GM12878 (cell line): ENCODE results near the gene KIF2A.

Source experiments
- ASH2L ChIP-seq: fragments of 300-600, 200-600 bp; sonication (generic); IDR thresholded peaks from 2 replicates; pipeline ENCODE4 v1.6.1; 2017; ENCODE audit warnings: low read depth, mild to moderate bottlenecking, borderline replicate concordance
- BRCA1 ChIP-seq: IDR thresholded peaks from 2 replicates; pipeline ENCODE4 v1.6.1; 2011; ENCODE audit warnings: low read depth, low read length, improper control_type of control experiment
- EP300 ChIP-seq, 2 experiments: fragments of 150-350 bp in 1 of 2; IDR thresholded peaks; 2 replicates each; pipeline ENCODE4 v1.6.1; 2011 to 2012; ENCODE audit warnings: low read depth in 2 of 2, low read length in 2 of 2, borderline replicate concordance in 1 of 2, improper control_type of control experiment in 1 of 2, inconsistent platforms in 1 of 2; ENCODE audit not compliant: control insufficient read depth in 1 of 2
- PAX8 ChIP-seq: fragments of 450-650 bp; IDR thresholded peaks from 2 replicates; pipeline ENCODE4 v1.6.1; 2017; ENCODE audit warnings: mild to moderate bottlenecking, moderate library complexity
- SMAD5 ChIP-seq: IDR thresholded peaks from 2 replicates; pipeline ENCODE4 v1.6.1; 2016; ENCODE audit warnings: antibody characterized with exemption, low read depth
- ZZZ3 ChIP-seq: IDR thresholded peaks from 2 replicates; pipeline ENCODE4 v1.6.1; 2011; ENCODE audit warnings: low read depth; ENCODE audit not compliant: control insufficient read depth, insufficient read length
- TF ChIP-seq, protein P1 (sequence below), 3 experiments: IDR thresholded peaks in 2 of 3; conservative IDR thresholded peaks in 1 of 3; 2 replicates each; pipeline ENCODE4 v1.5.1; 2011; ENCODE audit warnings: low read depth in 3 of 3, low read length in 3 of 3, mild to moderate bottlenecking in 3 of 3, control low read depth in 2 of 3, moderate library complexity in 2 of 3, inconsistent platforms in 1 of 3, mixed read lengths in 1 of 3; ENCODE audit not compliant: control insufficient read depth in 2 of 3, insufficient read depth in 1 of 3; ENCODE audit errors: extremely low read depth in 1 of 3
- TF ChIP-seq, protein P2 (sequence below): fragments of 450-650 bp; IDR thresholded peaks from 2 replicates; pipeline ENCODE4 v1.6.1; 2017; ENCODE audit warnings: mild to moderate bottlenecking
- TF ChIP-seq, protein P3 (sequence below): IDR thresholded peaks from 2 replicates; pipeline ENCODE4 v1.6.1; 2011; ENCODE audit warnings: low read depth, low read length, improper control_type of control experiment, borderline replicate concordance
- TF ChIP-seq, protein P4 (sequence below): IDR thresholded peaks from 2 replicates; pipeline ENCODE4 v1.6.1; 2012; ENCODE audit warnings: mild to moderate bottlenecking, low read depth, low read length

DNA sequence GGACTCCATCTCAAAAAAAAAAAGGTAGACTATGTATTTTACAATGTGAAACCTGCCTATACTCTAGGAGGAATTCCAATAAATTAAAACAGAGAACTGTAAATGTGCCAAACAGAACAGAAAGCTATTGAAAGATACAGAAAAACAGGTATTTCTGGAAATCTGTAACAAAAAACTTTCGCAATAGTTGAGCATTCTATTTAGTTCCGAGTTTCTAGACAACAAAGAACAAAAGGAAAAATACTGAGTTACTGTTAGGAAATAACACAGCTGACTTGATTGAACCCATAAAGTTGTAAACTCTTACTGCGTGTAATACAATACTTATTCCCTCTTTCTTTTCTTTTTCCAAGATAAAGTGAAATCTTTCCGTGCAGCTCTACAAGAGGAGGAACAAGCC, 79.1 kb downstream of the KIF2A start:
- TF ChIP-seq, protein P1, sequence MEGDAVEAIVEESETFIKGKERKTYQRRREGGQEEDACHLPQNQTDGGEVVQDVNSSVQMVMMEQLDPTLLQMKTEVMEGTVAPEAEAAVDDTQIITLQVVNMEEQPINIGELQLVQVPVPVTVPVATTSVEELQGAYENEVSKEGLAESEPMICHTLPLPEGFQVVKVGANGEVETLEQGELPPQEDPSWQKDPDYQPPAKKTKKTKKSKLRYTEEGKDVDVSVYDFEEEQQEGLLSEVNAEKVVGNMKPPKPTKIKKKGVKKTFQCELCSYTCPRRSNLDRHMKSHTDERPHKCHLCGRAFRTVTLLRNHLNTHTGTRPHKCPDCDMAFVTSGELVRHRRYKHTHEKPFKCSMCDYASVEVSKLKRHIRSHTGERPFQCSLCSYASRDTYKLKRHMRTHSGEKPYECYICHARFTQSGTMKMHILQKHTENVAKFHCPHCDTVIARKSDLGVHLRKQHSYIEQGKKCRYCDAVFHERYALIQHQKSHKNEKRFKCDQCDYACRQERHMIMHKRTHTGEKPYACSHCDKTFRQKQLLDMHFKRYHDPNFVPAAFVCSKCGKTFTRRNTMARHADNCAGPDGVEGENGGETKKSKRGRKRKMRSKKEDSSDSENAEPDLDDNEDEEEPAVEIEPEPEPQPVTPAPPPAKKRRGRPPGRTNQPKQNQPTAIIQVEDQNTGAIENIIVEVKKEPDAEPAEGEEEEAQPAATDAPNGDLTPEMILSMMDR (IDR thresholded peaks at IDR 0.05 in 2 of 3, conservative IDR thresholded peaks at IDR 0.05 in 1 of 3; ENCODE audit: control insufficient read depth in 2 of 3, extremely low read depth in 1 of 3, insufficient read depth in 1 of 3, low read depth in 3 of 3, low read length in 3 of 3) = no peak
- no peak for TF ChIP-seq ASH2L
- TF ChIP-seq EP300 (IDR thresholded peaks at IDR 0.05; ENCODE audit: borderline replicate concordance in 1 of 2, control insufficient read depth in 1 of 2, low read depth in 2 of 2, low read length in 2 of 2) = no peak
- no peak for TF ChIP-seq SMAD5
- TF ChIP-seq PAX8 = no peak
- TF ChIP-seq, protein P2, sequence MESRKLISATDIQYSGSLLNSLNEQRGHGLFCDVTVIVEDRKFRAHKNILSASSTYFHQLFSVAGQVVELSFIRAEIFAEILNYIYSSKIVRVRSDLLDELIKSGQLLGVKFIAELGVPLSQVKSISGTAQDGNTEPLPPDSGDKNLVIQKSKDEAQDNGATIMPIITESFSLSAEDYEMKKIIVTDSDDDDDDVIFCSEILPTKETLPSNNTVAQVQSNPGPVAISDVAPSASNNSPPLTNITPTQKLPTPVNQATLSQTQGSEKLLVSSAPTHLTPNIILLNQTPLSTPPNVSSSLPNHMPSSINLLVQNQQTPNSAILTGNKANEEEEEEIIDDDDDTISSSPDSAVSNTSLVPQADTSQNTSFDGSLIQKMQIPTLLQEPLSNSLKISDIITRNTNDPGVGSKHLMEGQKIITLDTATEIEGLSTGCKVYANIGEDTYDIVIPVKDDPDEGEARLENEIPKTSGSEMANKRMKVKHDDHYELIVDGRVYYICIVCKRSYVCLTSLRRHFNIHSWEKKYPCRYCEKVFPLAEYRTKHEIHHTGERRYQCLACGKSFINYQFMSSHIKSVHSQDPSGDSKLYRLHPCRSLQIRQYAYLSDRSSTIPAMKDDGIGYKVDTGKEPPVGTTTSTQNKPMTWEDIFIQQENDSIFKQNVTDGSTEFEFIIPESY = no peak
- TF ChIP-seq ZZZ3 = no peak
- no peak for TF ChIP-seq BRCA1
- TF ChIP-seq, protein P3, sequence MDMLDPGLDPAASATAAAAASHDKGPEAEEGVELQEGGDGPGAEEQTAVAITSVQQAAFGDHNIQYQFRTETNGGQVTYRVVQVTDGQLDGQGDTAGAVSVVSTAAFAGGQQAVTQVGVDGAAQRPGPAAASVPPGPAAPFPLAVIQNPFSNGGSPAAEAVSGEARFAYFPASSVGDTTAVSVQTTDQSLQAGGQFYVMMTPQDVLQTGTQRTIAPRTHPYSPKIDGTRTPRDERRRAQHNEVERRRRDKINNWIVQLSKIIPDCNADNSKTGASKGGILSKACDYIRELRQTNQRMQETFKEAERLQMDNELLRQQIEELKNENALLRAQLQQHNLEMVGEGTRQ = no peak
- TF ChIP-seq, protein P4, sequence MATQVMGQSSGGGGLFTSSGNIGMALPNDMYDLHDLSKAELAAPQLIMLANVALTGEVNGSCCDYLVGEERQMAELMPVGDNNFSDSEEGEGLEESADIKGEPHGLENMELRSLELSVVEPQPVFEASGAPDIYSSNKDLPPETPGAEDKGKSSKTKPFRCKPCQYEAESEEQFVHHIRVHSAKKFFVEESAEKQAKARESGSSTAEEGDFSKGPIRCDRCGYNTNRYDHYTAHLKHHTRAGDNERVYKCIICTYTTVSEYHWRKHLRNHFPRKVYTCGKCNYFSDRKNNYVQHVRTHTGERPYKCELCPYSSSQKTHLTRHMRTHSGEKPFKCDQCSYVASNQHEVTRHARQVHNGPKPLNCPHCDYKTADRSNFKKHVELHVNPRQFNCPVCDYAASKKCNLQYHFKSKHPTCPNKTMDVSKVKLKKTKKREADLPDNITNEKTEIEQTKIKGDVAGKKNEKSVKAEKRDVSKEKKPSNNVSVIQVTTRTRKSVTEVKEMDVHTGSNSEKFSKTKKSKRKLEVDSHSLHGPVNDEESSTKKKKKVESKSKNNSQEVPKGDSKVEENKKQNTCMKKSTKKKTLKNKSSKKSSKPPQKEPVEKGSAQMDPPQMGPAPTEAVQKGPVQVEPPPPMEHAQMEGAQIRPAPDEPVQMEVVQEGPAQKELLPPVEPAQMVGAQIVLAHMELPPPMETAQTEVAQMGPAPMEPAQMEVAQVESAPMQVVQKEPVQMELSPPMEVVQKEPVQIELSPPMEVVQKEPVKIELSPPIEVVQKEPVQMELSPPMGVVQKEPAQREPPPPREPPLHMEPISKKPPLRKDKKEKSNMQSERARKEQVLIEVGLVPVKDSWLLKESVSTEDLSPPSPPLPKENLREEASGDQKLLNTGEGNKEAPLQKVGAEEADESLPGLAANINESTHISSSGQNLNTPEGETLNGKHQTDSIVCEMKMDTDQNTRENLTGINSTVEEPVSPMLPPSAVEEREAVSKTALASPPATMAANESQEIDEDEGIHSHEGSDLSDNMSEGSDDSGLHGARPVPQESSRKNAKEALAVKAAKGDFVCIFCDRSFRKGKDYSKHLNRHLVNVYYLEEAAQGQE = no peak
